ENCODE results near the gene ERGIC3.

ERGIC3 gene

GRCh38 chr20:35599776-35600120 lies 57.9 kb downstream of the ERGIC3 start:
- DNase-seq = no peak

DNA sequence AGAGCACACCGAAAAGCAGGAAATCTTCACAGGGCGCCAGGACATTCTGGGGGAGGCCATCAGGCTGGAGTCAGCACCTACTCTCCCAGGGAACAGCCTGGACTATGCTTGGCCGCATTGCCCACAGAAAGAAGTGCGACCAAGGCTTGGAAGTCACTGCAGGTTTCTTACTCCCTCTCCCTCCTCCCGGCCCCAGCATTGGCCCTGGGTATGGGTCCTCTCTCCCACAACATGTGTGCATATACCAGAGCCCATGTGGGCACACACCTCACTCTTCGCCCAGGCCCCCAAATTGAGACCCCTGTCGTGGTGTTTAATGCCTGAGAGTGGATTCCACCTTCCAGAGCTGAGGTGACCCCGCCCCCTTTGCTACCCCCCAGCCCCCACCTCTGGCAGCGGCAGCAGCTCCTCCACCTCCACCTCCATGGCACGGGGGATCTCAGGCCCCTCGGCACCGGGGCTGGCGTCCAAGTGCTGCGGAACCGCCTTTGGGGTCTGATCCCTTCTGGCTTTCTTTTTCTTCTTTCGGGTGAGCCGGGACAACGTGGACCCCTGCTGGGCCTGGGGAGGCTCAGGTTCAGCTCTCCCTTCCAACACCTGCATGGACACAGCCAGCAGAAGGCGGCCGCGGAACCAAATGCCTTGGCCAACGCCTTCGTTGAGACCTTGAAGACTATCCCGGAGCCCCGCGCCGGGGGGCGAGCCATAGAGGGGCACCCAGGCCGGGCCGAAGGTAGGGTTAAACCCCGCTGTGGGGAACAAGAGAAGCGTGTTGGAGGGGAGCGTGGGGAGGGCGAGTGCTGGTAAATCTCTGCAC lies 58.5 kb downstream of the ERGIC3 start:
- no peak for DNase-seq

GRCh38 chr20:35600993-35601973 lies 59.4 kb downstream of the ERGIC3 start:
- DNase-seq = peak; percentile 83

DNA sequence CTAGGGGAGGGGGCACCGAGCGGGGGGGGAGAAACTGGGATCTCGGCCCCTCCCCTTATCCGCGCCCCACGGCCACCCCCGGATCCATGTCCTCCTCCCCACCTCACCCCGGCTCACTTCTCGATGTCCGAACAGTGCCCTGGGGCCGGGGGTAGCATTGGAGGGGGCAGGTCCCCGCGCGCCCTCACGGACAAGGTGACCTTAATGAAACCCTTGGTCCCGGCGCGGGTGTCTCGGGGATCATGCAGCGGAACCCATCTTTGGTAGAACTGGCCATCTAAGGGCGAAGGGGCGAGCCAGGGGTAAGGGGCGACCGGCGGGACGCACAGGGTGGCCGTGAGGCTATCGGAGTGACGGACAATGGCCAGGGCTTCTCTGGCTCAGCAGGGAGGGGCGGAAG lies 60.1 kb downstream of the ERGIC3 start:
- no peak for DNase-seq

GRCh38 chr20:35602851-35603495 lies 61.1 kb downstream of the ERGIC3 start:
- DNase-seq = no peak

- DNase-seq = no peak
Measured at GRCh38 chr20:35603695-35604448, 62.0 kb downstream of the ERGIC3 start.

DNA sequence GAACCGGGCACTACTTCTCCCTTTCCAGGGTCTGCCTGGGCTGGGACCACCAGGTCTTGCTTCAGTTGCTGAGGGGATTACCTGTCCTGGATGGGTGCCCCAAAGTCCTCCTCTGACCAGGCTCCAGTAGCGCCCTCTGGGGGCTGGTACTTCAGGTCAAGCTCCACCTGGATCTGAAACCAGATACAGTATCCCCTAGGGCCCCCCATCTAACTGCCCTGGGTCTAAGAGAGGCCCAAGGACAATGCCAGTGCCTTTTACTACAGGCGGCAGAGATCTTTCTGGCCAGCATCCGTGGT lies 62.5 kb downstream of the ERGIC3 start:
- peak; percentile 24 for DNase-seq

GRCh38 chr20:35606127-35606526 lies 64.2 kb downstream of the ERGIC3 start:
- DNase-seq = no peak

Data from NCI-H146 (cell line).